ENCODE measurements around the gene TTC39C.

The TTC39C gene

DNA sequence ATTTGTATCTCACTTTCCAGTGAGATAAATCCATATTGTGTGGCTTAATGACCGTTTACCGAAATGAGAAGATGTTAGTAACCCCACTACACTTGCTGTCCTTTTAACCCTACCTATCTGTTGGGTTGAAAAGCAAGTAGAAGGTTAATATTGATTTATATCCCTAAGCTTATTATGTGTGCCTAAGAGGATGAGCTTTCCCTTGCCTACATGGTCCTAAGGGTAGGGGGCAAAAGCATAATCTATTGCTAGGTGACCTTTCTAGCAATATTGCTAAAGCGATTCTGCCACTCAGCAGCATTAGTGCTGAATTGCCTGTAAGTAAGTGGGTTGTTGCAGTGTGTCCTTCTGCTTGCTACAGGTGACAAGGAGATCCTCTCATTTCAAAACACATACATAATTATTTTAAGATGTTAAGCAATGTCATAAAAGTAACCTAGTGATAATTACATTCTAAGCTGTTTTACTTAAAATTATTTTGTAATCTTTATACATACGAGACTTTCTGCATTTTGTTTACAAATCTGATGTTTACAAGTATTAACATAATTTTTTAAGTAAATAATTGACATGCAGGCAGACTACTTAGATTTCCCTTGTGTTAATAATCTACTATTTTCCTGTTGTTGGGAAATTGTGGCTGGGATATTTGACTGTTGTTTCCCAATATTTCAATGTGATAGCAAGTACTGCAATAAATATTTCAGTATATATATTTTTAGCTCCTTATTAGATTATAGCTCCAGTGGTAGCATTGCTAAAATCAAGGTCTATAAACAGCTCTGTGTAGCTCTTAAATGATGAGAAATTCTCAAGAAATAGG, 75.2 kb downstream of the TTC39C start:
- no peak for DNase-seq

DNA sequence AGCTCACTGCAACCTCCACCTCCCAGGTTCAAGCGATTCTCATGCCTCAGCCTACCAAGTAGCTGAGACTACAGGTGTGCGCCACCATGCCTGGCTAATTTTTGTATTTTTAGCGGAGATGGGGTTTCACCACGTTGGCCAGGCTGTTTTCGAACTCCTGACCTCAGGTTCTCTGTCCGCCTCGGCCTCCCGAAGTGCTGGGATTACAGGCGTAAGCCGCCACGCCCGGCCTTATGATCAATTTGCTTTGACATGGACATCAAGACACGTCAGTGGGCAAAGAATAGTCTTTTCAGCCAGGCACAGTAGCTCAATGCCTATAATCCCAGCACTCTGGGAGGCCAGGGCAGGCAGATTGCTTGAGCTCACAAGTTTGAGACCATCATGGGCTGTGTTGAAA, 76.3 kb downstream of the TTC39C start:
- DNase-seq, result no peak

DNA sequence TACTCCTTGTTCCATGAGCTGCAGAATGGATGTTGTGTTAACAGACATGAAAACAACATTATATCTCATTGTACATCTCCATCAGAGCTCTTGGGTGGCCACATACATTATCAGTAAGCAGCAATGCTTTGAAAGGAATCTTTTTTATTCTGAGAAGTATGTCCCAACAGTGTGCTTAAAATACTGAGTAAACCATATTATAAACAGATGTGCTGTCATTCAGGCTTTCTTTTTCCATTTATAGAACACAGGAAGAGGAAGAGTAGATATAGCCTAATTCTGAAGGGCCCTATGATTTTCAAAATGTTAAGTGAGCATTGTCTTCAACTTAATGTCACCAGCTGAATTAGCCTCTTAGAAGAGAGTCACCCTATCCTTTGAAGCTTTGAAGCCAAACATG, 80.0 kb downstream of the TTC39C start:
- no peak for DNase-seq

DNA sequence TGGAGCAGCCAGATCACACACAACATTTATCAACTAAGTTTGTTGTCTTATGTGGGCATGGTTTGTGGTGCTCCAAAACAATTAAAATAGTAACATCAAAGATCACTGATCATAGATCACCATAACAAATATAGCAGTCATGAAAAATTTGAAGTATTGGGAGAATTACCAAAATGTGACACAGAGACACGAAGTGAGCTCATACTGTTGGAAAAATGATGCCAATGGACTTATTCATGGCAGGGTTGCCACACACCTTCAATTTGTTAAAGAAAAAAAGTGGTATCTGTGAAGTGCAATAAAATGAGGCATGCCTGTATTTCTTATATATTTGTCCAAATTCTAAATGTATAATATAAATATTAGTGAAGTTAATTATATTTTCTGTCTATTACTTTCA, 81.4 kb downstream of the TTC39C start:
- DNase-seq, result no peak

DNA sequence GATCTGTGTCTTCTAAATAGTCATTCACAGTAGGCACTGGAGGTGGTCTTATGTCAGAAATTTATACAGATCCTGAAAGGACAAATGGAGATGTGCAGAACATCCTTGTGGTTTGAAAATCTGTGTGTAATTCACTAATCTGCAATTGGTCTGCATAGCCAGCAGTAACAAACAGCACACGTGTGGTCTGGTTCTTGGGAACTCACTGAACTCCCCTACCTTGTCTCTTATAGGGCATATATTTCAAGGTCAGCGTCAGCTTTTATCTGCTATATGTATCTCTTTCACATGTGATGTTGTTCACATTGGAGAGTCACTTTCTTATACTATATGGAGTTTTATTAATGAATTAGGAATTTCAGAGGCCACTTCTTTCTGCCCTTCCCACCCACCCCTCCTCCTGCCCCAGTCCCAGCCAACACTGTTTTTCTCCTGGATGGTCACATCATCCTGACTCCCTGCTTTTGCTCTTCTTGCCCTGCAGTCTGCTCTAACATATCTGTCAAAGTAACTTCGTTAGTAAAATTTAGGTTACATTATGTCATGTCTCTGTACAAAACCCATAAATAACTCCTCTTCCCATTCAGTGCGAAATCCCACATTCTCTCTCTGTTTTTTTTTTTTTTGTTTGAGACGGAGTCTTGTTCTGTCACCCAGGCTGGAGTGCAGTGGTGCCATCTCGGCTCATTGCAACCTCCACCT, 88.9 kb downstream of the TTC39C start:
- no peak for DNase-seq

DNA sequence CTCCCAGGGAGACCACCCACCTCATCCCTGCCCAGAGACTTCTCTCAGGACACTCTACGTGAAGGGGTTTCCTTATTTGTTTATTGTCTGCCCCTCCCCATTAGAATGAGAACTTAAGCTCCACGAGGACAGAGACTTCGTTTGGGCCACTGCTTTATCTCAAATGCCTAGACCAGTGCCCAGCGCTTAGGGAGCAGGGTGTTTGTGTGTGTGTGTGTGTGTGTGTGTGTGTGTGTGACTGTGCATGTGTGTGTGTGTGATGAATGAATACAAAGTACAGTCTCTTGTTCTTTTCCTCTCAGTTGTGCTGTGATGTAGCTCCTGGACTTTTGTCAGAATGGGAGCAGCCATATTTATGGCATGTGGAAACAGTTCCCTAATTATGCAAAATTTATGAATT, 89.9 kb downstream of the TTC39C start:
- DNase-seq, result no peak

DNA sequence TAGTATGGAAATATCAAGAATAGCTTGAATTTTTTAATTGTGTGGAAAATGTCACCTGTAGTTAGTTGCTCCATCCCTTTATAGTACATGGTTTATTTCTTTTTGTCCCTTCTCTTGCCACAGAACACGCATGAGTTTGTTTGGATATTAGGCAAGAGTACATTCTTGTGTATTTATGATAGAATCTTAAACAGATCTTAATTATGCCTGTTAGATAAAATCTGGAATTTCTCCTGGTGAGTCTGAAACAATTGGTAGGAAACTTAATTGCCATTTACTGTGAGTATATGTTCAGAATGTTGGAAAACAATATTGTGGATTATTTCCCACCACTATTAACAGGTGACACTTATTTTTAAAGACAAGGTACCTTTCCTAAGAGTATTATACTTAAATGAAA, 94.1 kb downstream of the TTC39C start:
- no peak for DNase-seq

DNA sequence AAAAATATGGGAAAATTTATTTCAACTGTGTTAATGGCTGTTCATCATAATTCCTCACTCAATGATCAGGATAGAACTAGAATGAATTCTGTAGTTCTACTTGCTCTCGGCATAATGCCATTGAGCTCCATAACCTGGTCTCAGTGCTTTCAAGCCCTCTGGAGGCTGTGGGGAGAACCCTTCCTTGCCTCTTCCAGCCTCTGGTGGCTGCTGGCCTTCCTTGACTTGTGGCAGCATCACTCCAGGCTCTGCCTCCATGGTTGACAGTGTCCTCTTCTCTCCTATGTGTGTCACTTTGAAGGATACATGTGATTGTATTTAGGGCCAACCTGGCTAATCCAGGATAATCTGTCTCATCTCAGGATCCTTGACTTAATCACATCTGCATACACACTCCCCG, 97.4 kb downstream of the TTC39C start:
- no peak for DNase-seq

DNA sequence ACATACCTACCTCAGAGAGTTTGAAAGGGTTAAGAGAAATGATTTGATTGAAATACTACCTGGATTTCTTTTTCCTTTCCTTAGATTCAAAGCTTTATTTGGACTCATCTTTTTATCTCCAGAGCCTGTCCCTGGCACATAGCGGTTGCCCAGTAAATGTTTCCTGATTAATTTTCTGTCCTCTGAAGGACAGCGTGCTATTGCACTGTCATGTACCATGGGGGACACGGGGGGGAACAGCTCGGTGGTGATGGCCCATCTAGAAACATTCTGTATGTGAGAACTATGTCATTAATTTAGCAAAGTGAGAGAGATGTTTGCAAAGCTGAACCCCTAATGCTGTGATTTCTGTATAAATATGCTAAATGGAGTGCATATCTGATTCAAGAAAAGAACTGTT, 97.9 kb downstream of the TTC39C start:
- no peak for DNase-seq

DNA sequence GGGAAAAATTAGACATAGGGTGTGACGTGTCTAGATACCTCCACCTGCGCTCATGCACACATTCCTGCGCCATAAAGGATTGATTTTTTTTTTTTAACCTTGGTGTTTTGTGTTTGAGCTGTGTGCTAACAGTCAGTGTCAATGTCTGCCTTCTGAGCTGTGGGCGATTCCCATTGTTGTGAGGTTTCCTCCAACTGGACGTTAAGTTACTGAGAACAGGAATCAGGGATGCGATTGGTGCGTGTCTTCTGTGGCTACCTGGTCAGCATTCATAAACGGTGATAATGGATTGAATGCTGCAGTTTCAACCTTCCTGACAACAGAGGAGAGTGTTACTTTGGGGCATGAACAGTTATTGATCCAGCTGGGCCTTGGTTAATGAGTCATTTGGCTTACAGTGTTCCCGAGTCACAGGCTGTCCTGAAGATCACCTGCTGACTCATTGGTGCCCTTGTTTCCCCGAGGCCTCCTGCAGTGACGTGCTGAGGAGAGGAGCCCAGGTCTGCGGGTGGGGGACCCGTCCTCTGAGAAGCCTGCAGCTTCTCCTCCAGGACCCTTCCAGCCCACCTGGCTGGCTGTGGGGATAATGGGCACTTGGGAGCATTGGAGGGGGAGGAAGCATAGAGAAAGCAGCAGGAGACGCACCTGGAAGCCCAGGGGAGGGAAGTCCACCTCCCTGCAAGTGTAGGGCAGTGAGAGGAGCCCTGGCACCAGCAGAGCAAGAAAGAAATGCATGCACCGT, 98.5 kb downstream of the TTC39C start:
- no peak for DNase-seq

DNA sequence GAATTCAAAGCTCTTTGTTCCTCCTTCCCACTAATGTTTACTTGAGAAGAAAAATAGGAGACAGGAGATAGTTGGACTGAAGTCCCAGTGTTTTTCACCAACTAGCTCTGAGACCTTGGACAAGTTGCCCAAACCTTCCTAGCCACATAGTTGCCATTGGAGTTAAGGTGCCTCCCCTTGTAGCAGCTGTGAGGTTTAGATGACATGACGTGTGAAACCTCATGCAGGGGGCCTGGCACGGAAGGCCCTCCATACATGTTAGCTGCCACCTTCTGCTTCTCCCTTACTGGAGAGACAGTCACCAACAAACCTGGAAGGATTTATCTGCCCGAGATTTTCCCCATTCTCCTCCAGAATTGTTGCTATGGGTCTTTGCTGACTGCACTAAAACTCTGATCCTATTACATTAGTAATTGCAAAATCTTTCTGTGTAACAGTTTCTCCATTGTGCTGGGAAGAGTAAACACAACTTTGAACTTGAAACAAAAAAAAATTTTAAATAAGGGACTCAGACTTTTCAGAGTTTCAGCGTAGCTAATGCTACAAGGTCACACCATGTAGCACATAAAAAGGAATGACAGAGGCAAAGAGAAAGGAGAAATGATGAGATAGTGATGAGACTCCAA, 100.5 kb downstream of the TTC39C start:
- no peak for DNase-seq

DNA sequence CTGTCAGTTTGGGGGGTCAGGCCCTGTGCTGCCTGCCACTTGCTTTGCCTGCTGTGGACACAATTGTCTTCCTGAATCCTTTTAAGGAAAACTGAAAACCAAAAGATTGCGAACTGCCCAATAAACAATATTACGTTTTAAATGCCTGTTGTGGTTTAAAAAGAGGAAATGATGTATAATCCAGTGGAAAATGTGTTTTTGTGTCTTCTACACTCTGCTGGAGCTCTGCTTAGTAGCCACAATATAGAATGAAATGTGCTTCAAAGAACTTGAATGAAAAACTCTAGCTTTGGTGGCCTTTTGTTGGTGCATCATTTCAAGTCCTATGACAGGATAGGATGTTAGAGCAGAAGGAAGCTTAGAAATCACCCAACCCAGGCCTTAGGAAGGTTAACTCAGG, 101.1 kb downstream of the TTC39C start:
- no peak for DNase-seq

DNA sequence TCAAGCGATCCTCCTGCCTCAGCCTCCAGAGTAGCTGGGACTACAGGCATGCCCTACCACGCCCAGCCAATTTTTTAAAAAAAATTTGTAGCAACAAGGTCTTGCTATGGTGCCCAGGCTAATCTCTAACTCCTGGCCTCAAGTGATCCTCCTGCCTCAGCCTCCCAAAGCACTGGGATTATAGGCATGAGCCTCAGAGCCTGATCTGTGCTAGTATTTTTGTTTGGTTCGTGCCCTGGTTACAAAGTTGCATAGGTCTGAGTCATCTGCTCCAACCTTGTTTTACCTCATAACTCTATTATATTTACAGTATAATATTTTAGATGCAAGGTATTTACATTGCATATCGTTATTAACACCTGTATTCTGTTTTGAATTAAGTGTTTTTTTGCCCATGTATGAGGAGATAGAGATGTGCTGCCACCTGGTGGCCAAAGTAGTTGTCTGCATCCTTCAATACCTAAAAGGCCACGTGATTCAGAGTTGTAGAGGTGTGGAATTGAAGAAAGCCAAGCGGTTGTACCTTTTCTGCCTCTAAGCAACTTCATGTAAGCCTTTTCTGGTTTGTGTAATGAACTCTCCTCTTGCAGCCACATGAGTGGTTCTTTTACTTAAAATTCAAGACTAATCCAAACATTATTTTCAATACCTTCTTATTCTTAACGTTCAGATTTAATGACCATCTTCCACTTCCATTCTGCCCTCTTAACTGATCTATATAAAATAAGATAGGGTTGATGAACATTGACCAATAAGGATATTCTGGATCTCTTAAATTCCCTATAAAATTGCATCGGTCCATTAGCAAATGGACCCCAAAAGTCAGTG, 104.4 kb downstream of the TTC39C start:
- peak; percentile 83 for DNase-seq

DNA sequence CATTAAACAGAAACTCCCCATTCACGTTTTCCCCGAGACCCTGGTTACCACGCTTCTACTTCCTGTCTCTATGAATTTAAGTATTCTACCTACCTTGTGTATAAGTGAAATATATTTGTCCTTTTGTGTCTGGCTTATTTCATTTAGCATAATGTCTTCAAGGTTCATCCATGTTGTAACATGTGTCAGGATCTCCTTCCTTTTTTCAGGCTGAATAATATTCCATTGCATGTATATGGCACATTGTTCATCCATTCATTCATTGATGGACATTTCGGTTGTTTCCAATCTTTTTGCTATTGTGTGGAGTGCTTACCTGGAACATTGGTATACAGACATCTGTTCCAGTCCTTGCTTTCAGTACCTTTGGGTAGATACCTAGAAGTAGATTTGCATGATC, 106.1 kb downstream of the TTC39C start:
- DNase-seq, result no peak

DNA sequence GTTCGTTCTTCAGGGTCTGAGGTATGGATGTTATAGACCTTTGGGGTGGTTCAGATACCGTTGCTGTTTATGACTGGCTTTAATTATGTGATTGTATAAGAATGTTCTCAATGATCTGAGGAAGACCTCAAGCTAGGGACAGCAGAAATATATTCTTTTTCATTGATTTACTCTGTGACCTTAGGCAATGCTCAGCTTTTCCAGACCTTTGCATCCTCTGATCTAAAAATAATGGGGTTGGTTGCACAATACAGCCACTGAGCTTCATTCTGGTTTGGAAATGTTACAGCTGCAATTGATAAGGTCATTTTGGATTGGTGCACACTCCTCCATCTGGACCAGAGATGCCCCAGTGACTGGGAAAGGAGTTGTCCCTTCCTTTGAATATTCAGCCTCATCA, 107.1 kb downstream of the TTC39C start:
- DNase-seq, result no peak

DNA sequence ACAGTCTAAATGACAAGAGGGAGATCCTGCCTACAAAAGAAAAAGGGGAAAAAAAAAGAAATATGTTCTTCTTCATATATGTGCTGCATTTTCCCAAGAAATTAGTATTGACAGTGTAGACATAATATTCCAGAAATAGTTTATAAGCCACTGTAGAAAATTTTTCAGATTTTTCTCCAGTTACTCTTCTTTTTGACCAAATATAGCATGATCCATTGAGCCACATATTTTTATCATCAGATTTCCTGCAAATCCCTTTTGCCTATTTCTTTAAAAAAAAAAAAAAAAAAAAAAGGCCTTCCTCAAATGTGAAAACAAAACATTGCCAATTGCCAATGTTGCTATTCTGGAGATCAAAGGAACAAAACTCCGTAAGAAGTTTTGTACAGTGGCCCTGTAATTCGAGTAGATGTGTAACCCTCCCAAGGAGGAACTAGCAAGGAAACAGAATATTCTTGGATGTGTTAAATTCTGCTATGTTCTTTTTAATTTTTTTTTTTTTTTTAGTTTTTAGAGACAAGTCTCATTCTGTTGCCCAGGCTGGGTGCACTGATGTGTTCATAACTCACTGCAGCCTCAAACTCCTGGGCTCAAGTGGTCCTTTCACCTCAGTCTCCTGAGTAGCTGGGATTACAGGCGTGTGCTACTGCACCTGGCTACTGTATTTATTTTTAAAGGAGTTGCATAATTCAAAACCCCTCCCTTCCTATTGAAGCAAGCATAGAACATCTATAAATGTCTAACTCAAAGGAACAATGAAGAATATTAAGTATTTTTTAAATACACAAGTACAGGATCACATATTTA, 111.8 kb downstream of the TTC39C start:
- DNase-seq, result no peak

DNA sequence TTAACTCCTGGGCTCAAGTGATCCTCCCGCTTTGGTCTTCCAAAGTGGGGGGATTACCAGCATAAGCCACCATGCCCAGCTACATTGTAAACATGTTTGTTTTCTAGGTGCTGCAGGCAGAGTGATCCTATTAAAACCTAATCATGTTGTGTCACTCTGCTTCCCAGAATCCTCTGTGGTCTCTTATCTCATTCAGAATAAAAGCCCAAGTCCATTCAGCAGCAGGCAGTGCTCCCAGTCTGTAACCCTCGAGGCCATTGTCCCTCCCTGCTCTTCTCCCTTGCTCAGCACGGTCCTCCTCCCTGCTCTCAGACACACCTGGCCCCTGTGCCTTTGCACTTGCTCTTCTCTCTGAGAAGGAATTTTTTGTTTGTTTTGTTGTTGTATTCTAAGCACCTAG, 113.2 kb downstream of the TTC39C start:
- DNase-seq, result no peak

DNA sequence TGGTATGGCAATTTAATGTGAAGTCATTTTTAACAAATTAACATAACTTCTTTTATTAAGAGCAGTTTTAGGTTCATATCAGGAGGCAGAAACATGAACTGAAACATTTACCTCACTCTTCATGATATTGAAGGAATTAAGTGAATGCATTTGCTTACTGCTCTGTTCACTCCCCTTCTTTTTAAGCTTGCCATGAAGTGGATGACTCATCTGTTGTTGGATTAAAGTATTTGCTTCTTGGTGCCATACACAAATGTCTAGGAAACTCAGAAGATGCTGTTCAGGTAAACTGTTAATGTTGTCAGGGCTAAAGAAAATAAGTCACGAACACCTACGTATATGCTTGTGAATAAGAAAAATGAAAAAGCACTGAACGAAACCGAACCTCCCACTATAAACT, 114.1 kb downstream of the TTC39C start:
- DNase-seq, result no peak

DNA sequence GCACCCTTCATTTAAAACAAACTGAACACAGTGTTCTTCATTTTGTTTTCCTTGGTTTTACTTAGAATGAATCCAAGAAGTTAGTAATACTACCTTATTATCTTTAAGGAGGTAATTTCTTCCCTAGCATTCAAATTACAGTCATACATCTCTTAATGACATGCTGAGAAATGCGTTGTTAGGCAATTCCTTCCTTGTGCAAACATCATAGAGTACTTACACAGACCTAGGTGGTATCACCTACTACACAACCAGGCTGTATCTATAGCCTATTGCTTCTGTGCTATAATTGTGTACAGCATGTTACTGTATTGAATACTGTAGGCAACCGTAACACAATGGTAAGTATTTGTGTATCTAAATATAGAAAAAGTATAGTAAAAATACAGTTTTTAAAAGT, 115.9 kb downstream of the TTC39C start:
- no peak for DNase-seq

DNA sequence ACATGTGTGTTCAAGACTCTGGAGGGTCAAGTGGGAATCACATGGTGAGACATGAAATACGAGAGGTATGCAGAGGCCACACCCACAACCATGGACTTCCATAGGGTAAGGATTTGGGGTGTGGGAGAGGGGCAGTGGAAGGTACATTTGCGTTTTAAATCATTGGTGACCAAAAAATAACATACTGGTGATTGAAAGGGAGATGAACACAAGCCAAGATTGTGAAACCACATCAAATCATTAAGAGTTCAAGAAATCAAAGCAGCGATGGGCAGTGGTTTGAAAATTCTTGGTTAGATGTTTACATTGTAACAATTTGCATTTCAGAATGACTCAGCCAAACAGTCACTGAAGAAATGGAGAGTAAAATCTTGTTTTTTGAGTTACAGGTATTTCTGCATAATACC, 122.4 kb downstream of the TTC39C start:
- DNase-seq, result no peak

DNA sequence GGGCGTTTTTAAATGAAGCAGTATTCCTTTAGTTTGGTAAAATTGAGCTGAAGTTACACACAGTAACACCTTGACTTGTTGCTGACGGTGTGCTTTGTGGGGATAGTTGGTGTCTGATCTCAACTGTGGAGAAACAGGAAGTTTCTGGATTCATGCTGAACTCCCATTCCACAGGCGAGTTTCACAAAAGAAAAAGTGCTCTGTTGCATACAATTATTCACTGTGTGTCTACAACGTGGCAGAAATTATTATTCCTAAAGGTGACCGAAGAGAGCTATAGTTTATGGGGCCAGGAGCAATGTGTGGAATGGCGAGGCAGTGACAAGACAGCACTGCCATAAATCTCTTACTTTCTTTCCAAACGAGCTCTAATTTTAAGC, 123.8 kb downstream of the TTC39C start:
- DNase-seq, result no peak

Measured in hematopoietic multipotent progenitor cell treated with erythropoietin and hydrocortisone succinate and interleukin-3 and kit ligand, for 8 days (in vitro differentiated cells).